K562 treated with DMSO at 1 percent for 12 hours (cell line): ENCODE data around the gene DOP1A. TPM values are rescaled to one million over a fixed set of nuclear protein-coding genes. Genes with fewer than 3 reads are reported as not detected.

Experiments
- total RNA-seq: library from RNA; unstranded; fragments of 300-600 nt; gene quantifications from 2 replicates; pipeline ENCODE4 v1.2.3, GENCODE V29; 2022; ENCODE audit not compliant: insufficient read depth

DOP1A gene, protein sequence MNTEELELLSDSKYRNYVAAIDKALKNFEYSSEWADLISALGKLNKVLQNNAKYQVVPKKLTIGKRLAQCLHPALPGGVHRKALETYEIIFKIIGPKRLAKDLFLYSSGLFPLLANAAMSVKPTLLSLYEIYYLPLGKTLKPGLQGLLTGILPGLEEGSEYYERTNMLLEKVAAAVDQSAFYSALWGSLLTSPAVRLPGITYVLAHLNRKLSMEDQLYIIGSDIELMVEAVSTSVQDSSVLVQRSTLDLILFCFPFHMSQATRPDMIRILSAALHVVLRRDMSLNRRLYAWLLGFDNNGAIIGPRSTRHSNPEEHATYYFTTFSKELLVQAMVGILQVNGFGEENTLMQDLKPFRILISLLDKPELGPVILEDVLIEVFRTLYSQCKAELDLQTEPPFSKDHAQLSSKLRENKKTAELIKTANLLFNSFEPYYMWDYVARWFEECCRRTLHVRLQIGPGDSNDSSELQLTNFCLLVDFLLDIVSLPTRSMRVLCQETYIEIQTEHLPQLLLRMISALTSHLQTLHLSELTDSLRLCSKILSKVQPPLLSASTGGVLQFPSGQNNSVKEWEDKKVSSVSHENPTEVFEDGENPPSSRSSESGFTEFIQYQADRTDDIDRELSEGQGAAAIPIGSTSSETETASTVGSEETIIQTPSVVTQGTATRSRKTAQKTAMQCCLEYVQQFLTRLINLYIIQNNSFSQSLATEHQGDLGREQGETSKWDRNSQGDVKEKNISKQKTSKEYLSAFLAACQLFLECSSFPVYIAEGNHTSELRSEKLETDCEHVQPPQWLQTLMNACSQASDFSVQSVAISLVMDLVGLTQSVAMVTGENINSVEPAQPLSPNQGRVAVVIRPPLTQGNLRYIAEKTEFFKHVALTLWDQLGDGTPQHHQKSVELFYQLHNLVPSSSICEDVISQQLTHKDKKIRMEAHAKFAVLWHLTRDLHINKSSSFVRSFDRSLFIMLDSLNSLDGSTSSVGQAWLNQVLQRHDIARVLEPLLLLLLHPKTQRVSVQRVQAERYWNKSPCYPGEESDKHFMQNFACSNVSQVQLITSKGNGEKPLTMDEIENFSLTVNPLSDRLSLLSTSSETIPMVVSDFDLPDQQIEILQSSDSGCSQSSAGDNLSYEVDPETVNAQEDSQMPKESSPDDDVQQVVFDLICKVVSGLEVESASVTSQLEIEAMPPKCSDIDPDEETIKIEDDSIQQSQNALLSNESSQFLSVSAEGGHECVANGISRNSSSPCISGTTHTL (N-terminal part only)
- 0.75 and 5.2 TPM in 2 replicates for total RNA-seq

DNA sequence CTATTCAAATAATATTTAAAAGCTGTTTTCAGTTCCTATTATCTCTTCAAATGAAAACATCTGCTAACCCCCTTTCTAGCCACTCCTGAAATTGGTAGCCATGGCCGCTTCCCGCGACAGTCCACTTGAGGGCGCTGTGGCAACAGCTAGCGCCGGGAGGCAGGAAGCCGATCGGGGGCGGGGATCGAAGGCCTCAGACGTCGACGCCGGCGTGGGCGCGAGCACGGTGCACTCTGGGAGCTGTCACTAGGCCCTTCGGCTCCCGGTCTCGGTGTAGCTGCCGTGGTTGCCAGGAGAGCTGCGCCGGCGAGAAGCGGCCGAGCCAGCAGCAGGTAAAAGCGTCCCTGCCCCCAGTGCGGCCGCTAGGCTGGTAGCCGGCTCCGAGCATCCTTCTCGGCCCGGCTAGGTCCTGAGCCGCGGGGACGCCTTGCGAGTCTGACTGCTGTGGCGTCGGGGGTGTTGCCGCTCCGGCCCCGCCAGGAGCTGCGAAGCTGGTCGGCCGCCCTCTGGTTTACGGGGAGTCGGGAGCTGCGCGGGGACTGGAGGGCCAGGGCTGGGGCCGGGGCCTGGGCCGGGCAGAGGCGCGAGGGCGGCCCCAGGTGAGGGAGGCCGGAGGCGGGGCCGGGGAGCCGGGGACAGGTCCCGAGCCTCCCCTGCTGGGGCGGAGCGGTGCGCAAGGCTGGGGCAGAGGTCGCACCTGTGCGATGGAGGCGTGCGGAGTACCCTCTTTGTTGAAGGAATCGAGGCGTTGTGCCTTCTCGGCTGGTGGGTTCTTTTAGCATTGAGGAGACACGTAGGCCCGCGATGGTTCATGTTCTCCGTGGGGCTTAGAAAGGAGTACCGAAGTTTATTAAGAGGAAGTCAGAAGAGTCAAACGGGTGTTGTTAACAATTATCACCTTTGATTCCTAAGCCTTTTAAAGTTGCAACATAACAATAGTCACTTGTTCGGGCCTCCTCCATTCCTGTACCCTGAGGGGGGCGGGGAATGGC lies at the start of gene DOP1A:
DOP1A (plus strand) TSS at position 224 of the 992 bp plus-strand sequence. CDS start 29,307 bp downstream, outside the sequence.

DNA sequence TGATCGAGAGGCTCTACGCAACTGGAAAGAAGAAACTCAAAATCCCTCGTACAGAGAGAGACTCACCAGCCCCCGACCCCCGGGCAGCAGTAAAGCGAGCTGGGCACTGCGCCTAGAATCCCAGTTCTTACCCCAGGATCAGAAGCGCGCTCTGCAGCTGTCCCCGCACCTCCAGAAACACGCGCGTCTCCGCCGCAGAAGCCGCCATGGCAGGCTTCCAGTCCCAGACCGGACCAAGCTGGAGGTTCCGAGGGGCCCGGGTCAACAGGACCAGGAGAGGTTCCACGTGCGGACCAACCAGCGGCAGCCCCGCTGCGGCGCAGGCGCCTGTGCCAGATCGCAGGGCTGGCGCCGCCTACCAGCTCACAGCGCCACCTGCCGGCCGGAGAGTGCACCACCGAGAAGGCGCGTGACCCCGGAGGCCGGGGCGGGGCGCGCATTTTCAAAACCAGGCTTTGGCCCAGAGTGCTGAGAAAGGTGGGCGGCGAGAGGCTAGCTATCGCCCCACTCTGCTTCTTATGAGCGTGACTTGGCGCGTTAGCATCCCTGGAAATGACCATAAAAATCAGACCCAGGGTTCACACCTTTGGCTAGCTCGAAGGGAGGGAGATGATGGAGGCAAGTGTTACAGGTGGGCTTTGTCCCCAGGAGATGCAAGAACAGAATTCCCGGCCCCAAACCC lies 1.8 kb upstream of the DOP1A start, which contains the start of gene UBE3D:
UBE3D (minus strand) TSS at position 331 of the 682 bp plus-strand sequence; CDS start at position 208, 123 bp downstream.

DNA sequence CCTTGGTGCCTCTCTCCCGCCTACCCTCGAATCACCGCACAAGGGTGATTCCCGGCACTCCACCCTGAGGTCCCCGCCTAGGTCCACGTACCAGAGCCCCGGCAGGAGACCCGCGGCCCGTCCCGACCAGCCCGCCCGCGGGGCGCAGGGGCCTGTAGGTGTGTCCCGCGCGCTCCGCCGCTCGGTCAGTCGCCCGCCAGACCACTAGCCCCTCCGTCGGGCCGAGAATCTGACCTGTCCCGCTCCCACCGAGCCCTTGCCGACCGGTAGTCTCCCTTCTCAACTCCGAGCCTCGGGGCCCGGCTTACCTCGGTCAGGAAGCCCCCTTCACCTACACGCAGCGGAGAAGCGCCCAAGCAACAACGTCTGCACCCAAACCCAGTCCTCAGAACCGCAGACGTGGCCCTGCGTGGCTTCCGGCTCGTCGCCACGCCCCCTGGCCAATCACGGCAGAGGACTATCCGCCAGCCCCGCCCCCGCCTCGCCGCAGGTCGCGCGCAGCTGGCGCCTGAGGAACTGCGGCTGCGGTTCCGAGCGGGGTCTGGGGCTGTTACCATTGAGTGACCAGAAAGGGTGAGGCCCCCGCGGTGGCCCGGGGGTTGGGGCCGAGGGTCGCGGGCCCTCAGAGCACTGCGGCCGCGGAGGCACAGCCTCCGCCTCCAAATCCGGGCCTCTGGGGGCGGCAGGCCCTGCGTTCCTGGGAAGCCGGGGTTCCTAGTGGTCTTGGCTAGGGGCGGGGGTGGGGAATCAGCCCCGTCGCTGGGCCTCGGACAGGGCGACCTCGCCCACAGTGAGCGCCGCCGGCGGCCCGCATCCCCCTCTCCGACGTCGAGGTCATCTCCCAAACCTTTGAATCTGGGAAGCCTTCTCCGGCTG lies 125.6 kb downstream of the DOP1A start, which contains the start of the genes PGM3 and RWDD2A:
PGM3 (minus strand) TSS at position 395 of the 876 bp plus-strand sequence. CDS start 2,253 bp downstream, outside the sequence.
RWDD2A (plus strand) TSS at position 487 of the 876 bp plus-strand sequence. CDS start 1,095 bp downstream, outside the sequence.

Other genes starting within 250 kb of the DOP1A start
- gene UBE3D, start 1.8 kb upstream of the DOP1A start, total RNA-seq: 3.0 and 4.4 TPM in 2 replicates
- 27.1 and 44.3 TPM in 2 replicates for gene PGM3, start 125.6 kb downstream of the DOP1A start, total RNA-seq
- 1.8 and 4.4 TPM in 2 replicates for gene RWDD2A, start 125.7 kb downstream of the DOP1A start, total RNA-seq